Spleen (tissue), 11 donors: ENCODE results near the gene SYT13. TPM values are rescaled to one million over a fixed set of nuclear protein-coding genes. Genes with fewer than 3 reads are reported as not detected.

Experiments used
- DNase-seq: peaks from one replicate; pipeline ENCODE4 v3.0.0-alpha.2; 2020
- H3K27ac ChIP-seq, 8 donors: fragments of 200-600 bp; sonication (generic) in 7 of 8; 1 replicate in 4 of 8; 2 replicates in 4 of 8; pipeline versions ENCODE4 v1.5.0 to v1.8.0; 2016 to 2021; ENCODE audit warnings: inconsistent platforms in 4 of 8, mild to moderate bottlenecking in 4 of 8, moderate library complexity in 1 of 8
- H3K27me3 ChIP-seq, 7 donors: fragments of 200-600 bp; sonication (generic) in 6 of 7; replicated peaks in 1 of 7; 1 replicate in 4 of 7; 2 replicates in 3 of 7; pipeline versions ENCODE4 v1.5.0 to v1.8.0; 2016 to 2021; ENCODE audit warnings: inconsistent platforms in 3 of 7, mild to moderate bottlenecking in 1 of 7
- H3K36me3 ChIP-seq, 6 donors: fragments of 200-600 bp; sonication (generic) in 5 of 6; 1 replicate in 4 of 6; 2 replicates in 2 of 6; pipeline versions ENCODE4 v1.5.0 to v1.8.0; 2016 to 2021; ENCODE audit warnings: inconsistent platforms in 2 of 6
- H3K4me1 ChIP-seq, 6 donors: fragments of 200-600 bp; sonication (generic) in 5 of 6; 1 replicate in 3 of 6; 2 replicates in 3 of 6; pipeline versions ENCODE4 v1.5.0 to v1.8.0; 2016 to 2021; ENCODE audit warnings: inconsistent platforms in 3 of 6
- H3K4me3 ChIP-seq, 8 donors: fragments of 200-600 bp; sonication (generic) in 7 of 8; 1 replicate in 4 of 8; 2 replicates in 4 of 8; pipeline versions ENCODE4 v1.5.0 to v1.8.0; 2016 to 2021; ENCODE audit warnings: inconsistent platforms in 4 of 8, mild to moderate bottlenecking in 4 of 8, moderate library complexity in 2 of 8
- H3K9me3 ChIP-seq, 8 donors: fragments of 200-600 bp; sonication (generic) in 7 of 8; 1 replicate in 4 of 8; 2 replicates in 4 of 8; pipeline versions ENCODE4 v1.5.0 to v1.8.0; 2016 to 2021; ENCODE audit warnings: inconsistent platforms in 4 of 8
- POLR2A ChIP-seq, 3 donors: fragments of 450-650 bp; IDR thresholded peaks; one replicate each; pipeline ENCODE4 v1.5.1; 2017; ENCODE audit warnings: antibody characterized with exemption in 3 of 3, mild to moderate bottlenecking in 1 of 3
- POLR2AphosphoS5 ChIP-seq, 3 donors: sonication (generic); formaldehyde crosslinking; IDR thresholded peaks; one replicate each; pipeline ENCODE4 v1.5.1; 2017; ENCODE audit warnings: antibody characterized with exemption in 3 of 3
- WGBS, 5 donors: extraction: QIAGEN DNeasy Blood & Tissue Kit in 3 of 5; methylation state at CpG; one replicate each; pipeline versions ENCODE4 v1.1.5 to v1.1.7; 2013 to 2018; 5-methylcytosine and 5-hydroxymethylcytosine counted together
- intact Hi-C: fragments of 100-400 bp; cut with DNase I; formaldehyde crosslinking; loops from one replicate; pipeline ENCODE4 v1.15.0; 2023; ENCODE audit warnings: low total_unique reads
- polyA plus RNA-seq, 3 donors: library from polyadenylated mRNA; stranded (reverse); fragments of 200-250 nt; gene quantifications; one replicate each; pipeline ENCODE4 v1.2.1, GENCODE V29; 2013
- total RNA-seq, 7 donors: library from RNA; depleted of rRNA in 3 of 7; stranded (reverse); fragments of >200 nt in 3 of 7; fragmentation: NEBNext Ultra II Directional in 4 of 7; extraction: Animal tissue kit (Norgen Biotek cat#: 25700) in 4 of 7; gene quantifications; one replicate each; pipeline versions ENCODE4 v1.1.0 to v1.2.1, GENCODE V29; 2016 to 2021
- TF ChIP-seq, protein P1 (sequence below), 11 experiments: fragments of 200-600 bp in 7 of 11; fragments of 450-650 bp in 4 of 11; sonication (generic) in 4 of 11; IDR thresholded peaks in 8 of 11; conservative IDR thresholded peaks in 3 of 11; 1 replicate in 7 of 11; 2 replicates in 4 of 11; pipeline versions ENCODE4 v1.4.0 to v1.8.0; 2016 to 2021; ENCODE audit warnings: antibody characterized with exemption in 11 of 11, inconsistent platforms in 4 of 11, mild to moderate bottlenecking in 1 of 11
- donor health status: healthy with polysubstance abuse.
- donor health status: DM: no; HTN: no; CAD: no; lungs with moderate emphysema.
- donor health status: DM: no; HTN: no; CAD: no.
- donor health status: Bipolar disorder and iron deficiency.
- donor health status: healthy.
- donor health status: DM: no; HTN: no; CAD: no.
- donor health status: DM: yes; HTN: yes; CAD: no.

Gene SYT13
- total and polyA plus RNA-seq, 10 donors: 0.02 to 0.64 (median 0.10) TPM; not detected in 2

DNA sequence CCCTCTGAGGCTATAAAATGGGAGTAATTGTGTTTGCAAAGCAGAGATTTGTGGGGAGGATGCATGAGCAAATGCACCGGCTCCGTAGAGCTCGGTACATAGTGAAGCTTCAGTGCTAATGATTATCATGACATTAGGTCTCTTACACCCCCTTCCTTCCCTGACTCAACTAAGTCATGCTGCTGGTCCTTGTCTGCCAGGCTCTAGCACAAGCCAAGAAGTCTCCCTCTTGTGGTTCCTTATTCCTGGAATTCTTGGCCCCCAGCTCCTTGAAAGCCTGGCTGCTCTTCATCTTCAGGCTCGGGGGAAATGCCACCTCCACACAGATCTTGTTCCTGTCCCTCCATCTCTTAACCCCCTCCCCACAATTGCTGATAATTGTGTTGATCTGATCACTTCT is 45.7 kb upstream of the SYT13 start:
- intact Hi-C loops: loop anchor here (2.0 to 10.0 kb wide), 2 partner anchors 221 to 407 kb away; no protein-coding TSS in a partner anchor
- WGBS, 5 donors: 65 to 71% (median 69%) methylated on average over 4 of the region's 4 CpGs

DNA sequence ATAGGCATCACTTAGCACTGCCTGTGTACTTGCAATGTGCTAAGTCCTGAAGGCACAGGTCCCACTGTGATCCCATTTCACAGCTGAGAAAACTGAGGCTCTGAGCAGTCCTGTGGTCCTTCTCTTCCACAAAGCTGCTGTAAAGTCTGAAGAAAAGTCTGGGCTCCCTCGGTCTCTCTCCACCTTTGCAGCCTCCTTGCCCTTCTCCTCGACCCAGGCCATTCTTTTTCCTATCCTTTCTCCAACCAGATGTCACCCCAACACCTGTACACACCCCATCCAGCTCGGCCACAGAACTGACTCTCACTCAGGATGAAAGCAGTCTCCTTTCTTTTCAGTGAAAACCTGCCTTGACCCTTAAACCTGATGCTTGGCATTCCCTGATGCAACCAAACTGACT is 42.6 kb upstream of the SYT13 start:
- Histone ChIP-seq H3K36me3 (no peaks in the 10 kb centered on the region), H3K4me1 (peaks cover 0 to 12% (median 7%) of the 10 kb centered on the region in 6 donors), H3K9me3 (peaks cover 0 to 14% (median 10%) of the 10 kb centered on the region in 8 donors), H3K27ac (no peak overlapping the region), H3K4me3 (no peak overlapping the region), H3K27me3 (peaks cover 0 to 16% (median 0%) of the 10 kb centered on the region in 7 donors)
- WGBS, 5 donors: 65 to 71% (median 67%) methylated on average over 3 of the region's 3 CpGs
- TF ChIP-seq POLR2A (IDR thresholded peaks at IDR 0.05) (no peak), POLR2AphosphoS5 (IDR thresholded peaks at IDR 0.05) (no peak)
- TF ChIP-seq, protein P1, sequence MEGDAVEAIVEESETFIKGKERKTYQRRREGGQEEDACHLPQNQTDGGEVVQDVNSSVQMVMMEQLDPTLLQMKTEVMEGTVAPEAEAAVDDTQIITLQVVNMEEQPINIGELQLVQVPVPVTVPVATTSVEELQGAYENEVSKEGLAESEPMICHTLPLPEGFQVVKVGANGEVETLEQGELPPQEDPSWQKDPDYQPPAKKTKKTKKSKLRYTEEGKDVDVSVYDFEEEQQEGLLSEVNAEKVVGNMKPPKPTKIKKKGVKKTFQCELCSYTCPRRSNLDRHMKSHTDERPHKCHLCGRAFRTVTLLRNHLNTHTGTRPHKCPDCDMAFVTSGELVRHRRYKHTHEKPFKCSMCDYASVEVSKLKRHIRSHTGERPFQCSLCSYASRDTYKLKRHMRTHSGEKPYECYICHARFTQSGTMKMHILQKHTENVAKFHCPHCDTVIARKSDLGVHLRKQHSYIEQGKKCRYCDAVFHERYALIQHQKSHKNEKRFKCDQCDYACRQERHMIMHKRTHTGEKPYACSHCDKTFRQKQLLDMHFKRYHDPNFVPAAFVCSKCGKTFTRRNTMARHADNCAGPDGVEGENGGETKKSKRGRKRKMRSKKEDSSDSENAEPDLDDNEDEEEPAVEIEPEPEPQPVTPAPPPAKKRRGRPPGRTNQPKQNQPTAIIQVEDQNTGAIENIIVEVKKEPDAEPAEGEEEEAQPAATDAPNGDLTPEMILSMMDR (IDR thresholded peaks at IDR 0.05 in 8 of 11, conservative IDR thresholded peaks at IDR 0.05 in 3 of 11): no peak
- DNase-seq: no peak
- intact Hi-C loops: no loop called here

More for the DNA sequence above, 45.7 kb upstream of the SYT13 start:
- TF ChIP-seq POLR2A (IDR thresholded peaks at IDR 0.05) (no peak), POLR2AphosphoS5 (IDR thresholded peaks at IDR 0.05) (no peak)
- TF ChIP-seq, protein P1 (IDR thresholded peaks at IDR 0.05 in 8 of 11, conservative IDR thresholded peaks at IDR 0.05 in 3 of 11): no peak
- H3K27ac ChIP-seq: no peak overlapping the region
- H3K4me3 ChIP-seq: no peak overlapping the region
- no peaks in the 10 kb centered on the region for H3K36me3 ChIP-seq
- no peak for DNase-seq
- peaks cover 0 to 10% (median 8%) of the 10 kb centered on the region in 8 donors for H3K9me3 ChIP-seq
- peaks cover 0 to 12% (median 7%) of the 10 kb centered on the region in 6 donors for H3K4me1 ChIP-seq
- H3K27me3 ChIP-seq: peaks cover 0 to 7% (median 0%) of the 10 kb centered on the region in 7 donors

DNA sequence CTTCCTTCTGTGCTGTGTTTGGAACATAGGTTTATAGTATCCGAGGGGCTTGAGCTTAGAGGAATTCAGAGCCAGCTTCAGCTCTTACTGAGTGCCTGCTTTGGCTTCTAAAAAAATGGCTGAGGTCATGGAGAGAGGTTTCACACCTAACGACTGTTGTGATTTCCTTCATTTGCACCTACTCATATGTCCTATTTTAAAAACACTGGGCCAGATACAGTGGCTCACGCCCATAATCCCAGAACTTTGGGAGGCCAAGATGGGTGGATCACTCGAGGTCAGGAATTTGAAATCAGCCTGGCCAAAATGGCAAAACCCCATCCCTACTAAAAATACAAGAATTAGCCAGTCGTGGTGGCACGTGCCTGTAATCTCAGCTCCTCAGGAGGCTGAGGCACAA is 38.3 kb upstream of the SYT13 start:
- Histone ChIP-seq H3K9me3 (peaks cover 0 to 14% (median 10%) of the 10 kb centered on the region in 8 donors), H3K36me3 (no peaks in the 10 kb centered on the region), H3K4me3 (no peak overlapping the region), H3K27me3 (peaks cover 0 to 28% (median 0%) of the 10 kb centered on the region in 7 donors), H3K27ac (no peak overlapping the region), H3K4me1 (no peaks in the 10 kb centered on the region)
- intact Hi-C loops: no loop called here
- 60 to 74% (median 67%) methylated on average over 6 of the region's 6 CpGs for WGBS, 5 donors
- TF ChIP-seq POLR2AphosphoS5 (IDR thresholded peaks at IDR 0.05): no peak
- no peak for TF ChIP-seq POLR2A (IDR thresholded peaks at IDR 0.05)
- TF ChIP-seq, protein P1 (IDR thresholded peaks at IDR 0.05 in 8 of 11, conservative IDR thresholded peaks at IDR 0.05 in 3 of 11): no peak
- no peak for DNase-seq

DNA sequence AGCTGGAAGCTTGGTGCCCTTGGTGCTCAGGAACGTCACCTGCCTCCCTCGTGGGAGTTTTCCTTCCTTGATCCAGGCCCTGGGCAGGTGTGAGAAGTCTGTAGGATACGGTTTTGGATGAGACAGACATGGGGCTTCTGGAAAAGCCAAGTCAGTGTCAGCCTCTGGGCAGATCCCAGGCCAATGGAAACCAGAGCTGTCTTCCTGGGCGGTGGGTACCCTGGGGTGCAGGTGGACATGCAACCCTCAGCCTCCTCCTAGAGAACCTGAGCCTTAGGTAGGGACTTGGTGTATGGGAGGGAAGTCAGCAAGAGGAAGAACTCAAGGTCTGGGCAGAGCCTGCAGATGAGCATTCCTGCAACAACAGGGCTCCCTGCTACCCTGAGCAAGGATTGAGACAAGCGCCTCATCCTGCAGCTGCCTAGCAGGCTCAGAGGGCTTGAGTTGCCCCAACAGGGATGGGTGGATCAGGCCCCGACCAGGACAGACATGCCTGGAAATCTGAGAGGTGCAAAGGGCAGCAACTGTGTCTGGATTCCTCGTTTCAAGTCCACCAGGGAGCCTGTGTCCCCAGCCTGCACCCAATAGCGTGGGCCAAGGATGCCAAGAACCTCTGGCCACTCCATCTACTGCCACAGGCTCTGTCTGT is 37.6 kb upstream of the SYT13 start:
- Histone ChIP-seq H3K27me3 (peaks cover 0 to 28% (median 0%) of the 10 kb centered on the region in 7 donors), H3K4me1 (no peaks in the 10 kb centered on the region), H3K4me3 (no peak overlapping the region), H3K27ac (no peak overlapping the region), H3K9me3 (peaks cover 0 to 14% (median 10%) of the 10 kb centered on the region in 8 donors), H3K36me3 (no peaks in the 10 kb centered on the region)
- TF ChIP-seq POLR2AphosphoS5 (IDR thresholded peaks at IDR 0.05): no peak
- no peak for TF ChIP-seq POLR2A (IDR thresholded peaks at IDR 0.05)
- TF ChIP-seq, protein P1 (IDR thresholded peaks at IDR 0.05 in 8 of 11, conservative IDR thresholded peaks at IDR 0.05 in 3 of 11): no peak
- DNase-seq: no peak
- intact Hi-C loops: no loop called here
- WGBS, 5 donors: 75 to 84% (median 78%) methylated on average over 8 of the region's 8 CpGs
